Uterus (tissue), 2 donors: Measurements from ENCODE around the gene KCNMA1.

Experiments used
- POLR2A ChIP-seq, 2 donors: fragments of 450-650 bp; IDR thresholded peaks; one replicate each; pipeline ENCODE4 v1.6.1; 2016; ENCODE audit warnings: antibody characterized with exemption in 2 of 2, mild to moderate bottlenecking in 1 of 2, moderate library complexity in 1 of 2
- TF ChIP-seq, protein P1 (sequence below), 4 experiments: fragments of 200-600 bp in 2 of 4; fragments of 450-650 bp in 2 of 4; sonication (generic) in 2 of 4; IDR thresholded peaks; one replicate each; pipeline ENCODE4 v1.5.1; 2016 to 2019; ENCODE audit warnings: antibody characterized with exemption in 4 of 4, mild to moderate bottlenecking in 2 of 4, moderate library complexity in 1 of 4

DNA sequence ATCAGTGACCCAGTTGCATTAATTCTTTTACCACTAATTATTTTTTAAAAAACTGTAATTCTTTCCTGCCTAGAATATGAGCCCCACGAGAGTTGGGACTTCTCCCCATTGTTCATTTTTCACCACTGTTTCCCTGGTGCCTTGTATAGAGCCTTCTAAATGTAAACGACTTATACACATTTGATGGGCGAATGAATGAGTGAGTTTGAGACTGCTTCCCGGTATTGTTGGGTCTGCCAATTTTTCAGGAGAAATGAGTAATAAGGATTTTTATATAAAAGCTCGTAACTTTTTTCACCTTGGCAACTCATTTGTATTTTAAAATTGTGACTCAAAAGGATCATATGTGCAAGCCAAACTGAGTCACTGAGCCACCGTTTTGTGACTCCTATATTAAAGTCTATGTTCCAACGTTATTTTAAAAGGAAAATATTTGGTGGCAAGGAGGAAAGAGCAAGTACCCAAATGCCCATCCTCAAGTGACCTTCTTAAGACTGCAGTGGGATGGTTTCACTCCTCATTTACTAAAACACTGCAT, 621.3 kb downstream of the KCNMA1 start:
- TF ChIP-seq POLR2A (IDR thresholded peaks at IDR 0.05): no peak
- TF ChIP-seq, protein P1, sequence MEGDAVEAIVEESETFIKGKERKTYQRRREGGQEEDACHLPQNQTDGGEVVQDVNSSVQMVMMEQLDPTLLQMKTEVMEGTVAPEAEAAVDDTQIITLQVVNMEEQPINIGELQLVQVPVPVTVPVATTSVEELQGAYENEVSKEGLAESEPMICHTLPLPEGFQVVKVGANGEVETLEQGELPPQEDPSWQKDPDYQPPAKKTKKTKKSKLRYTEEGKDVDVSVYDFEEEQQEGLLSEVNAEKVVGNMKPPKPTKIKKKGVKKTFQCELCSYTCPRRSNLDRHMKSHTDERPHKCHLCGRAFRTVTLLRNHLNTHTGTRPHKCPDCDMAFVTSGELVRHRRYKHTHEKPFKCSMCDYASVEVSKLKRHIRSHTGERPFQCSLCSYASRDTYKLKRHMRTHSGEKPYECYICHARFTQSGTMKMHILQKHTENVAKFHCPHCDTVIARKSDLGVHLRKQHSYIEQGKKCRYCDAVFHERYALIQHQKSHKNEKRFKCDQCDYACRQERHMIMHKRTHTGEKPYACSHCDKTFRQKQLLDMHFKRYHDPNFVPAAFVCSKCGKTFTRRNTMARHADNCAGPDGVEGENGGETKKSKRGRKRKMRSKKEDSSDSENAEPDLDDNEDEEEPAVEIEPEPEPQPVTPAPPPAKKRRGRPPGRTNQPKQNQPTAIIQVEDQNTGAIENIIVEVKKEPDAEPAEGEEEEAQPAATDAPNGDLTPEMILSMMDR (IDR thresholded peaks at IDR 0.05): no peak
